Measurements from ENCODE around the gene SIGLECL1.

SIGLECL1 gene

DNA sequence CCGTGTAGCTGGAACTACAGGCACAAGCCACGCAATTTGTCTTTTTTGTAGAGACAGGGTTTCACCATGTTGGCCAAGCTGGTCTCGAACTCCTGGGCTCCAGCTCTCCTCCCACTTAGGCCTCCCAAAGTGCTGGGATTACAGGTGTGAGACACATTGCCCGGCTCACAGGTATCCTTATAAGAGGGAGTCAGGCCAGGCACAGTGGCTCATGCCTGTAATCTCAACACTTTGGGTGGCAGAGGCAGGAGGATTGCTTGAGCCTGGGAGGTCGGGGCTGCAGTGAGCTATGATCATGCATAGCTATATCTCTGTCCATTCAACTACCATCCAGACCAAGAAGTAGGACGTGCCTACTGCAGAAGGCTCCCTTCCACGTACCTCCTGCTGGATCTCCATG, 50.4 kb downstream of the SIGLECL1 start:
- Histone ChIP-seq H3K27me3 (replicated peaks; ENCODE audit: control insufficient read depth, insufficient read depth, low read length) (no peaks in the 10 kb centered on the region; the same call in 1 of the 2 replicates), H3K4me3 (replicated peaks; ENCODE audit: low read depth, low read length) (no peak overlapping the region), H3K36me3 (ENCODE audit: control insufficient read depth, insufficient read depth, low read length) (no peaks in the 10 kb centered on the region)
- no peak for TF ChIP-seq CTCF (IDR thresholded peaks at IDR 0.05; ENCODE audit: insufficient read depth, low read length, poor library complexity, severe bottlenecking)
- DNase-seq (ENCODE audit: extremely low read depth, insufficient read length): no peak

DNA sequence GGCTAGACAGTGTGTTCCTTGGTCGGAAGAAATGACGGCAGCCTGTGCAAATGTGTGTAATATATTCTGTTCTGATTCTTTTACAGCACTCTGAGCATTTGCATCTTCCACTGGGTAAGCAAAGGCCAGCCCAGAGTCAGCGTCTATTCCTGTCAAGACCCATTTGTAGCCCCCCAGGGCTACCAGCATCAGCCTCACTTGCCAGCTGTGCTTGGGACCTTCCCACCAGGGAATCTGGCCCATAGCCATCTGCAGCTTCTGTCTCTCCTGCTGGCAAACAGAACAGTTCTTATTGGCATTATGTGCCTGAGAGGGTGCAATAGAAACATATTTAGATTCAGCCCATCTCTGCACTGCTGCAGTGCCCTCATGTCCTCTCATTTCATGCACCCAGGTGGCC, 54.6 kb downstream of the SIGLECL1 start:
- H3K36me3 ChIP-seq (ENCODE audit: control insufficient read depth, insufficient read depth, low read length): no peaks in the 10 kb centered on the region
- no peak overlapping the region for H3K4me3 ChIP-seq (replicated peaks; ENCODE audit: low read depth, low read length)
- no peak for DNase-seq (ENCODE audit: extremely low read depth, insufficient read length)
- no peaks in the 10 kb centered on the region for H3K27me3 ChIP-seq (replicated peaks; ENCODE audit: control insufficient read depth, insufficient read depth, low read length)
- TF ChIP-seq CTCF (IDR thresholded peaks at IDR 0.05; ENCODE audit: insufficient read depth, low read length, poor library complexity, severe bottlenecking): no peak

- no peak for TF ChIP-seq CTCF (IDR thresholded peaks at IDR 0.05; ENCODE audit: insufficient read depth, low read length, poor library complexity, severe bottlenecking)
- DNase-seq (ENCODE audit: extremely low read depth, insufficient read length): no peak
These were observed 60.7 kb downstream of the SIGLECL1 start, which contains the start of gene IGLON5 for GRCh38 chr19:51311351-51312257. Gene IGLON5, plus strand, starts transcription at chr19:51311644. Its CDS starts 204 bp downstream, at chr19:51311848.

GRCh38 chr19:51316688-51317087, 65.8 kb downstream of the SIGLECL1 start:
- TF ChIP-seq CTCF (IDR thresholded peaks at IDR 0.05; ENCODE audit: insufficient read depth, low read length, poor library complexity, severe bottlenecking): no peak
- no peak for DNase-seq (ENCODE audit: extremely low read depth, insufficient read length)
- Histone ChIP-seq H3K27me3 (replicated peaks; ENCODE audit: control insufficient read depth, insufficient read depth, low read length) (no peaks in the 10 kb centered on the region; the same call in 1 of the 2 replicates), H3K36me3 (ENCODE audit: control insufficient read depth, insufficient read depth, low read length) (no peaks in the 10 kb centered on the region), H3K4me3 (replicated peaks; ENCODE audit: low read depth, low read length) (no peak overlapping the region)

More at GRCh38 chr19:51311351-51312257, 60.7 kb downstream of the SIGLECL1 start, which contains the start of gene IGLON5:
- Histone ChIP-seq H3K27me3 (replicated peaks; ENCODE audit: control insufficient read depth, insufficient read depth, low read length) (no peaks in the 10 kb centered on the region), H3K36me3 (ENCODE audit: control insufficient read depth, insufficient read depth, low read length) (no peaks in the 10 kb centered on the region), H3K4me3 (replicated peaks; ENCODE audit: low read depth, low read length) (no peak within 1 kb of the TSS)

DNA sequence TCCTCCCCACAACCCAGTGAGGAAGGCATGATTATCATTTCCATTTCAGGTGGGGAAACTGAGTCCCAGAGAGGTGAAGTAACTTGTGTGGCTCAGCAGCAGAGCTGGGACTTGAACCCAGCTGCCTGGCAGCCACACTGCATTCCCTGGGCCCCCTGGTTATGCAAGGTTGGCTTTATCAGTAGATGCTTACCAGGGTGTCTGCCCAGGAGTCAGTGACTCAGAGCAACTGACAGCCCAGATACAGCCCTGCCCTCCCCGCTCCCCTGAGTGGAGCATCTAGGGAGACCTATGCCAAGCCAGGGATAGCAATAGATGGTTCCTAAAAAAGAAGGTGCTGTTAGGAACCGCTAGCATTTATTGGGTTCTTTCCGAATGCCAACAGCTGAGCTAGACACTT, 66.5 kb downstream of the SIGLECL1 start:
- no peak for TF ChIP-seq CTCF (IDR thresholded peaks at IDR 0.05; ENCODE audit: insufficient read depth, low read length, poor library complexity, severe bottlenecking)
- no peak overlapping the region for H3K4me3 ChIP-seq (replicated peaks; ENCODE audit: low read depth, low read length)
- DNase-seq (ENCODE audit: extremely low read depth, insufficient read length): no peak
- H3K27me3 ChIP-seq (replicated peaks; ENCODE audit: control insufficient read depth, insufficient read depth, low read length): no peaks in the 10 kb centered on the region; the same call in 1 of the 2 replicates
- H3K36me3 ChIP-seq (ENCODE audit: control insufficient read depth, insufficient read depth, low read length): no peaks in the 10 kb centered on the region
